ENCODE measurements around the gene MXRA8.
"Not testable (repeated sequence)": the region's sequence is repeated elsewhere in the genome, so short reads cannot be mapped to it uniquely, and the experiment has no call there.

MXRA8 gene

GRCh38 chr1:1393014-1393413 is 34.7 kb upstream of the MXRA8 start:
- in situ Hi-C loops (cut with HindIII; ENCODE audit: low sequenced_read_pairs): no loop called here

- in situ Hi-C loops (cut with HindIII; ENCODE audit: low sequenced_read_pairs): no loop called here
Observed at GRCh38 chr1:1391225-1391624, 32.9 kb upstream of the MXRA8 start.

- in situ Hi-C loops (cut with HindIII; ENCODE audit: low sequenced_read_pairs): no loop called here
Observed at GRCh38 chr1:1390675-1391074, 32.3 kb upstream of the MXRA8 start.

GRCh38 chr1:1388078-1388472 is 29.7 kb upstream of the MXRA8 start:
- in situ Hi-C loops (cut with HindIII; ENCODE audit: low sequenced_read_pairs): no loop called here

- in situ Hi-C loops (cut with HindIII; ENCODE audit: low sequenced_read_pairs): no loop called here
Observed at GRCh38 chr1:1387098-1388077, 29.0 kb upstream of the MXRA8 start.

GRCh38 chr1:1385931-1386330 is 27.6 kb upstream of the MXRA8 start:
- in situ Hi-C loops (cut with HindIII; ENCODE audit: low sequenced_read_pairs): no loop called here

- in situ Hi-C loops (cut with HindIII; ENCODE audit: low sequenced_read_pairs): not testable (repeated sequence)
Observed at GRCh38 chr1:1385339-1385738, 27.0 kb upstream of the MXRA8 start.

- in situ Hi-C loops (cut with HindIII; ENCODE audit: low sequenced_read_pairs): no loop called here
Observed at GRCh38 chr1:1381294-1381693, 22.9 kb upstream of the MXRA8 start.

GRCh38 chr1:1380860-1381259 is 22.5 kb upstream of the MXRA8 start:
- in situ Hi-C loops (cut with HindIII; ENCODE audit: low sequenced_read_pairs): no loop called here

- in situ Hi-C loops (cut with HindIII; ENCODE audit: low sequenced_read_pairs): loop anchor here (10.0 kb wide), 4 partner anchors 103 to 177 kb away; partner anchors contain the start of gene UBE2J2
Observed at GRCh38 chr1:1377540-1378205, 19.3 kb upstream of the MXRA8 start.

GRCh38 chr1:1376551-1377226 is 18.3 kb upstream of the MXRA8 start:
- in situ Hi-C loops (cut with HindIII; ENCODE audit: low sequenced_read_pairs): loop anchor here (10.0 kb wide), 4 partner anchors 102 to 178 kb away; partner anchors contain the start of gene UBE2J2

GRCh38 chr1:1374929-1375662 is 16.7 kb upstream of the MXRA8 start, which contains the start of gene AURKAIP1:
AURKAIP1 (minus strand) TSS chr1:1375207; CDS start chr1:1374756, 451 bp downstream.
- in situ Hi-C loops (cut with HindIII; ENCODE audit: low sequenced_read_pairs): loop anchor here (5.0 to 10.0 kb wide), 6 partner anchors 77 to 263 kb away; partner anchors contain the start of gene UBE2J2

- in situ Hi-C loops (cut with HindIII; ENCODE audit: low sequenced_read_pairs): loop anchor here (5.0 to 10.0 kb wide), 6 partner anchors 78 to 262 kb away; partner anchors contain the start of gene UBE2J2
Observed at GRCh38 chr1:1374589-1374928, 16.2 kb upstream of the MXRA8 start.

GRCh38 chr1:1373815-1374588 is 15.6 kb upstream of the MXRA8 start:
- in situ Hi-C loops (cut with HindIII; ENCODE audit: low sequenced_read_pairs): loop anchor here (5.0 to 10.0 kb wide), 6 partner anchors 78 to 262 kb away; partner anchors contain the start of gene UBE2J2

GRCh38 chr1:1373051-1373814 is 14.9 kb upstream of the MXRA8 start:
- in situ Hi-C loops (cut with HindIII; ENCODE audit: low sequenced_read_pairs): loop anchor here (5.0 to 10.0 kb wide), 6 partner anchors 79 to 261 kb away; partner anchors contain the start of gene UBE2J2

GRCh38 chr1:1371746-1372711 is 13.7 kb upstream of the MXRA8 start:
- in situ Hi-C loops (cut with HindIII; ENCODE audit: low sequenced_read_pairs): loop anchor here (5.0 to 10.0 kb wide), 6 partner anchors 80 to 260 kb away; partner anchors contain the start of gene UBE2J2

GRCh38 chr1:1371364-1371745 is 13.0 kb upstream of the MXRA8 start:
- in situ Hi-C loops (cut with HindIII; ENCODE audit: low sequenced_read_pairs): loop anchor here (5.0 to 10.0 kb wide), 6 partner anchors 81 to 259 kb away; partner anchors contain the start of gene UBE2J2
